Measurements from ENCODE around the gene KCNIP4.

GRCh38 chr4:21011106-21011505 is 937.5 kb downstream of the KCNIP4 start:
- no peak for TF ChIP-seq POLR2AphosphoS5 (IDR thresholded peaks at IDR 0.05)
- TF ChIP-seq CTCF (IDR thresholded peaks at IDR 0.05), result no peak
- TF ChIP-seq EP300 (IDR thresholded peaks at IDR 0.05; ENCODE audit: low read depth), result no peak
- no peak for TF ChIP-seq POLR2A (IDR thresholded peaks at IDR 0.05)

Measured in transverse colon (tissue), 4 donors.